Endothelial cell of hepatic sinusoid (primary cell): Measurements from ENCODE around the gene RPH3AL.
"Not testable (repeated sequence)": the region's sequence is repeated elsewhere in the genome, so short reads cannot be mapped to it uniquely, and the experiment has no call there.

Experiments used
- in situ Hi-C: cut with HindIII; loops from 2 replicates; pipeline ENCODE4 v1.10.0; 2017; ENCODE audit warnings: low sequenced_read_pairs

RPH3AL gene

GRCh38 chr17:206941-207560 lies 145.6 kb downstream of the RPH3AL start:
- in situ Hi-C loops: no loop called here

DNA sequence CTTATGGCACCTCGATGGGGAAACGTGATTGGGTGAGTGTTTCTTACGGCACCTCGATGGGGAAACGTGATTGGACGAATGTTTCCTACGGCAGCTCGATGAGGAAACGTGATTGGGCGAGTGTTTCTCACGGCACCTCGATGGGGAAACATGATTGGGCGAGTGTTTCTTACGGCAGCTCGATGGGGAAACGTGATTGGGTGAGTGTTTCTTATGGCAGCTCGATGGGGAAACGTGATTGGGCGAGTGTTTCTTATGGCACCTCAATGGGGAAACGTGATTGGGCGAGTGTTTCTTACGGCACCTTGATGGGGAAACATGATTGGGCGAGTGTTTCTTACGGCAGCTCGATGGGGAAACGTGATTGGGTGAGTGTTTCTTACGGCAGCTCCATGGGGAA lies 146.1 kb downstream of the RPH3AL start:
- in situ Hi-C loops: not testable (repeated sequence)

DNA sequence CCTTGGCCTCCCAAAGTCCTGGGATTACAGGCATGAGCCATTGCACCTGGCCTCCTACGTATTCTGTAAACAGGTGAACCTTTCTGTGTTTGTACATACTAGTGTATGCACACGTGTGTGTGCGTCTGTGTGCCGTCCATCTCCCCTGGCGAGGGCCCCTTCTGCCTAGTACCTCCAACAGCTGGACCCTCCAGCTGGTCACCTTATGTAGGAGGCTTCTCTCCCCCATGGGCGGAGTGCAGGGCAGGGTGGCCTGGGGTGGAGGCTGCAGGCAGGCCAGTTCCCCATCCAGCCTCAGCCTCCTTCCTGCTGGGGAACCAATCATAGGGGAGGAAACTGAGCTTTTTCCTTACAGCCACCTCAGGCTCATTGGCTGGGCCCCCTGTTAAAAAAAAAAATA lies 146.8 kb downstream of the RPH3AL start:
- in situ Hi-C loops: no loop called here

- in situ Hi-C loops: no loop called here
Measured at GRCh38 chr17:205148-205669, 147.4 kb downstream of the RPH3AL start.

GRCh38 chr17:204427-205147 lies 148.0 kb downstream of the RPH3AL start:
- in situ Hi-C loops: no loop called here

GRCh38 chr17:202501-202951 lies 150.1 kb downstream of the RPH3AL start:
- in situ Hi-C loops: no loop called here

DNA sequence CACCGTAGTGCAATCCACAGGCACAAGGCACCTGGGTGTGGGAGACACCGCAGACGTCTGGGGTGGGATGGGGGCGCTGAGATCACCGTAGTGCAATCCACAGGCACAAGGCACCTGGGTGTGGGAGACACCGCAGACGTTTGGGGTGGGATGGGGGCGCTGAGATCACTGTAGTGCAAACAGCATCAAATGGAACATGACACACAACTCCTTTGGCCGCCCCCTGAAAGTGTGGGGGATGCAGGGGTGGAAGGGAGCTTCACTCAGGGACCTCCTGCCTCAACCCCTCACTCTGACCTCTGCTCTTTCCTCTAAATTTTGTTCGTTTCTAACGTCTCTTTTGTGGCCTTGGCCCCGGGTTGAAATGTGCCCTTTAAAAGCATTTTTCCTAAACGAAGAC lies 150.9 kb downstream of the RPH3AL start:
- in situ Hi-C loops: not testable (repeated sequence)

GRCh38 chr17:201257-201656 lies 151.3 kb downstream of the RPH3AL start:
- in situ Hi-C loops: not testable (repeated sequence)

- in situ Hi-C loops: no loop called here
Measured at GRCh38 chr17:200586-200985, 152.0 kb downstream of the RPH3AL start.

GRCh38 chr17:199806-200545 lies 152.6 kb downstream of the RPH3AL start:
- in situ Hi-C loops: no loop called here

DNA sequence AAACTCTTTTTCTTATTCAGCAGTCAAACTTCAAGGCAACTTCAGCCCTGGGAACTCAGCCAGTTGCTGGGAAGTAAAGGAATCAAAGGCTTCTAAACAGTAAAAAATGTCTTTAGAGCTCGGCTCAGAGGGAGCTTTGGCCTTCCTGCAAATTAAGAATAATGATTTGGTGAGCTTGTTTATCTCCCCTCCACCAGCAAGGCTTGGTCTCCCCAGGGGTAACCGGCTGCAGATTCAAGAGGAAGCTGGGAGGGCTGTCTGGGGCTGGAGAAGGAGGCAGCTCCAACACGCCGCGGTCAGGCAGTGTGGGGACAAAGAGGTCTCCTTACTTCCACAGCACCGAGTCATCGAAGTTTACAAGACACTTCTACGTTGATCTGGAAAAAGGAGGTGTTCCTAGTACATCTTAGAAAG lies 153.4 kb downstream of the RPH3AL start:
- in situ Hi-C loops: no loop called here

DNA sequence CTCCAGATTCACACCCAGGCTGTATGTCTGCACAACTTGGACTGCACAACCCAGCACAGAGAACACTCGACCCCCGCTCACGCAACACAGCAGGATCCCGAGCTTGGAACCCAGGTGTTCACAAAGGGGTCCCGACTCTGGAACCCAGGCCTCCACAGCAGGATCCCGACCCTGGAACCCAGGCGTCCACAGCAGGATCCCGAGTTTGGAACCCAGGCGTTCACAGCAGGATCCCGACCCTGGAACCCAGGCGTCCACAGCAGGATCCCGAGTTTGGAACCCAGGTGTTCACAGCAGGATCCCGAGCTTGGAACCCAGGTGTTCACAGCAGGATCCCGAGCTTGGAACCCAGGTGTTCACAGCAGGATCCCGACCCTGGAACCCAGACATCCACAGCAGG lies 154.4 kb downstream of the RPH3AL start:
- in situ Hi-C loops: not testable (repeated sequence)

GRCh38 chr17:197352-197751 lies 155.3 kb downstream of the RPH3AL start:
- in situ Hi-C loops: no loop called here

DNA sequence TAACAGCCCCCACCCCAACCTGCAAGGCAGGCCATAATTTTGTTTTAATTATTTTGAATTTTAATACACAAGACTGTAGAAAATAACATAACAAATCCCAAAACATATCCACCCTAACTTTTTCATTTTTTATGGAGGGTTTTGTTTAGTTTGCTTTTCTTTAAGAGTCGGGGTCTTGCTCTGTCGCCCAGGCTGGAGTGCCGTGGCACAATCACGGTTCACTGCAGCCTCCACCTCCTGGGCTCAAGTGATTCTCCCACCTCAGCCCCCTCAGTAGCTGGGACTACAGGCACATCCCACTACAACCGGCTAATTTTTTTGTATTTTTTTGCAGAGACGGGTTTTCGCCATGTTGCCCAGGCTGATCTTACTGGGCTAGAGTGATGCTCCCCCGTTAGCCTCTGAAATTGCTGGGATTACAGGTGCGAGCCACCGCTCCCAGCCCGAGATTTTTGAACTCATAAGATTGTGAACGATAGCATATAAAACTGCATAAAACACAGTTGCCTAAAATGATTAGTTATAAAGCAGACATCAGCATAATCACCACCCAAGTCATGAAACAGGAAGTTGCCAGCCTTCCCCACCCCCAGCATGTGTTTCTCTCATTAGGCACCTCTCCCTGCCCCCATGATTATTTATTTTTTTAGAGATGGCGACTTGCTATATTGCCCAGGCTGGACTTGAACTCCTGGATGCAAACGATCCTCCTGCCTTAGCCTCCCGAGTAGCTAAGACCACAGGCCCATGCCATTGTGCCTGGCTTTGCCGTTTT lies 157.6 kb downstream of the RPH3AL start:
- in situ Hi-C loops: no loop called here

DNA sequence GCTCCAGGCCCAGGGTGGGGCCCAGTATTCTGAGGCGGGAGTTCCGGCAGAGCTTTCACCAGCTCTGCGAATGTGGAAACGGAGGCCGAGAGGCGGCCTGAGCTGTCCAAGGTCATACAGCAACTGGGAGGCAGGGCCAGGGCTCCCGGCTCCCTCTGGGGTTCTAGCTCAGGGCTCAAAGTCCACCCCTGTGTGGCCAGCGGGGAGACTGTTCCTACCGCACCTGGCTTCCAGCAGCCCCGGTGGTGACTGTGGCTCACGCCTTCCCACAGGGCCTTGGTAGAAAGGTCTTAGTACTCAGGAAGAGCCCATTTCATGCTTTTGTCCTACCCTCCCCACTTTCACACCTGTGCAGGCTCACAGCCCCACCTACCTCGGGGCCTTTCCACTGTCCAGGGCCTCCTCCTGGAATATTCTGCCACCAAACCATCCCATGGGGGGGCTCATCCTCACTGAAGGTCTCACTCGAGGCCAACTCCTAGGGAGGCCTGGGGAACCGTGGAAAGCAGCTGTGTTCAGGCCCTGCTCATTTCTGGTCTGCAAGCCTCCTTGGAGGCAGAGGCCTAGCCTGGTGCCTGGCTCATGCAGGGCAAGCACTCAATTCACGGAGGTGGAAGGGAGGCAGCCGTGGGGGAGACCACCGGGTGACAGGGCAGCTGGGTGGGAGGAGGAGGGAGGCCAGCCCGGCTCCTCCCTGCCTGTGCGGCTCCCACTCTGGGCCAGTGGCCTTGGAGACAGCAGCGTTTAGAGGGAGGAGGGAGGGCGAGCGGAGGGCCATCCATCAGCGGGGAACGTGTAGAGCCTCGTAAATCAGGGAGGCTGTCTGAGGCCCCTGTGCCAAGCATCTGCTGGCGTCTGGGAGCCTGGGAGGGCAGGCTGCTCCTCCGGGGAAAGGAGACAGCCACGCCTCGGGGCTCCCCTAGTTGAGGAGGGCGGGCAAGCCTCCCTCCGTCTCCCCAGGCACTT lies 158.5 kb downstream of the RPH3AL start:
- in situ Hi-C loops: no loop called here

- in situ Hi-C loops: no loop called here
Measured at GRCh38 chr17:193426-193810, 159.2 kb downstream of the RPH3AL start.

DNA sequence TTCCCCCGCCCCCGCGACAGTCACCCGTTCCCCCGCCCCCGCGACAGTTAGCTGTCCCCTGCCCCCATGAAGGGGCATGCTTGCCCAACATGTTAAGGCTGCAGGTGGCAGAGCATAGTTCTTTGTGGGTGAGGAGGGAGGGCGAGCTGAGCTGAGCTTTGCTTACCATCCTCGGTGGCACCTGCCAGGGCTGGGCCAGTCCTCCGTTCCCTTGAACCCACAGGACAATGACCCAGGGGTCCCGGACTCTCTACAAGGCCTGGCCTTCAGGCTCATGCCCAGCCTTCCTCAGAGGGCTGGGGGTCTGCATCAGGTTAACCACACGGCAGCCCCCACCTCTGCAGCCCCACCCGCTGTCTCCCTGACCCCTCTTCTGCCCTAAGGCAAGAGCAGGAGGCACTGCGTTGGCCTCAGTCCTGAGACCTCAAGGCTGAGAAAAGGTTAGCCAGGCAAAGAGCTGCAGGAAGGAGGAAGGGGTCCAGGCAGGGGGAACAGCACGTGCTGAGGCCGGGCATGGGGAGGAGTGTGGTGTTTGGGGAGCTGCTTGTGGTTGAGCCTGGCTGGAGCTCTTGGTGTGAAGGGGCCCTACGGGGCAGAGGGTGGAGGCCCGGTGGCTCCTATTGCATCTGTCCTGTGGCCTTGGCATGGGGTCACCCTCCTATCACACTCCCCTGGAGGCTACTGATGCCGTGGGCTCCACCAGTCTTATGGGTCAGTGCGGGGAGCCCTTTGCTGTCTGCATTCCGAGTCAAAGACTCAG lies 159.8 kb downstream of the RPH3AL start:
- in situ Hi-C loops: no loop called here

DNA sequence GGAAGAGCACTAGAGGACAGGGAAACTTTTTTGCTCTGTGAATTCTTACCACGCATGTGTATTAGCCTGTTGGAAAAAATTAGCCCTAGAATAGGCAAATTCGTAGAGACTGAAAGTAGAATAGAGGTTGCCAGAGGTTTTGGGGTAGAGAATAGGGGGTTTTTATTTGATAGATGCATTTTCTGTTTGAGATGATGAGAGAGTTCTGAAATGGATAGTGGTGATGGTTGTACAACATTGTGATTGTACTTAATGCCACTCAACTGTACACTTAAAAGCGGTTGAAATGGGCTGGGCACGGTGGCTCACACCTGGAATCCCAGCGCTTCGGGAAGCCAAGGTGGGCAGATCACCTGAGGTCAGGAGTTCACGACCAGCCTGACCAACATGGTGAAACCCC lies 163.2 kb downstream of the RPH3AL start:
- in situ Hi-C loops: loop anchor here (5.0 kb wide), 2 partner anchors 42 to 78 kb away; no protein-coding TSS in a partner anchor

- in situ Hi-C loops: loop anchor here (5.0 kb wide), 2 partner anchors 40 to 80 kb away; no protein-coding TSS in a partner anchor
Measured at GRCh38 chr17:187130-187529, 165.5 kb downstream of the RPH3AL start.
